ENCODE results near the gene RAB25.

DNA sequence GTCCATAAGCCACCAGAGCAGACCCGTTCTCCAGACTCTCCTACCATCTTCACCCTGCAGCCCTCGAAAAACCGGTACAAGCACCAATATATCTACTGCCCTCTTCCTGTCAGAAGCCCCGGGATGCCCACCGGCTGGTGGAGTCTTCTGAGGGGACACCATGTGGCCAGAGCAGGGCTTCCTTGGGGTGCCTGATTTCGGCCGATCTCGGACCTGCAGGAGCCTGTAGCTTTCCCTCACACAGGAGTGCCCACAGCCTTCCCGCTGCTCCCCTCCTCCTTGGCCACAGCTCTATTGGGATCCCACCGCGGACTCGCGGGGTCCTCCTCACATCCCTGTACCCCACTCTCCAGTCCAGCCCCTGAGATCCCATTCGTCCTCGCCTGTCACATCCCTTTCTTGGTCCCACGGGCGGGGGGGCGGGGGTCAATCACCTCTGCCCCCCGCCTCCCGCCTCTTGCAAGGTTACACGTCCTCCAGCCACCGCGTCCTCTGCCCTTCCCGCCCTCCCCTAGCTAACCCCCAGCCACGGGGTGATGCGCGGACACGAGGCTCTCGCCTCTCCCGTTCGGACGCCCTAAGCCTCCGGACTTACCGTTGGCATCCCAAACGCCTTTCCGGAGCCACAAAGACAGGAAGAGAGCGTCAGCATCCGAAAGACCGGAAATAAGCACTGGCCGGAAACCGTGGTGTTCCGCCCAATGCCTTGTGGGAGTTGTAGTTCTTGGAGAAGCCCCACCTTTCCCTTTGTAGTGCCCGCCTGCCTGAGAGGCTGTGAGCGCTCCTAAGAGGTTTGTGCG, 40.5 kb upstream of the RAB25 start, which contains the start of gene SSR2:
- TF ChIP-seq, protein P1, sequence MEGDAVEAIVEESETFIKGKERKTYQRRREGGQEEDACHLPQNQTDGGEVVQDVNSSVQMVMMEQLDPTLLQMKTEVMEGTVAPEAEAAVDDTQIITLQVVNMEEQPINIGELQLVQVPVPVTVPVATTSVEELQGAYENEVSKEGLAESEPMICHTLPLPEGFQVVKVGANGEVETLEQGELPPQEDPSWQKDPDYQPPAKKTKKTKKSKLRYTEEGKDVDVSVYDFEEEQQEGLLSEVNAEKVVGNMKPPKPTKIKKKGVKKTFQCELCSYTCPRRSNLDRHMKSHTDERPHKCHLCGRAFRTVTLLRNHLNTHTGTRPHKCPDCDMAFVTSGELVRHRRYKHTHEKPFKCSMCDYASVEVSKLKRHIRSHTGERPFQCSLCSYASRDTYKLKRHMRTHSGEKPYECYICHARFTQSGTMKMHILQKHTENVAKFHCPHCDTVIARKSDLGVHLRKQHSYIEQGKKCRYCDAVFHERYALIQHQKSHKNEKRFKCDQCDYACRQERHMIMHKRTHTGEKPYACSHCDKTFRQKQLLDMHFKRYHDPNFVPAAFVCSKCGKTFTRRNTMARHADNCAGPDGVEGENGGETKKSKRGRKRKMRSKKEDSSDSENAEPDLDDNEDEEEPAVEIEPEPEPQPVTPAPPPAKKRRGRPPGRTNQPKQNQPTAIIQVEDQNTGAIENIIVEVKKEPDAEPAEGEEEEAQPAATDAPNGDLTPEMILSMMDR (conservative IDR thresholded peaks at IDR 0.05): no peak
- no peak for TF ChIP-seq ZFX (IDR thresholded peaks at IDR 0.05)

Measured in C4-2B (cell line).